ENCODE results near the gene CLEC20A.

Gene CLEC20A

GRCh38 chr1:178495158-178495557, 1.6 kb downstream of the CLEC20A start:
- Histone ChIP-seq H3K27me3 (replicated peaks; ENCODE audit: insufficient read depth, low read length) (no peaks in the 10 kb centered on the region), H3K27ac (ENCODE audit: low read length) (no peak overlapping the region), H3K9me2 (replicated peaks; ENCODE audit: insufficient read depth, low read length) (no peaks in the 10 kb centered on the region), H3K36me3 (replicated peaks; ENCODE audit: insufficient read depth, low read length) (no peaks in the 10 kb centered on the region), H3K9ac (ENCODE audit: low read length) (no peak overlapping the region), H3K4me1 (ENCODE audit: low read length) (no peaks in the 10 kb centered on the region), H3K4me3 (ENCODE audit: low read length) (no peak overlapping the region), H3K79me2 (ENCODE audit: low read length) (no peaks in the 10 kb centered on the region), H3K4me2 (ENCODE audit: low read depth, low read length) (no peak overlapping the region), H4K20me1 (ENCODE audit: insufficient read depth, low read length) (no peaks in the 10 kb centered on the region), H3F3A (ENCODE audit: insufficient read depth, low read length) (no peaks in the 10 kb centered on the region), H2AFZ (ENCODE audit: low read length) (no peak overlapping the region), H3K9me3 (replicated peaks; ENCODE audit: insufficient read depth, low read length) (no peaks in the 10 kb centered on the region)
- DNase-seq, result no peak
- TF ChIP-seq EZH2 (optimal IDR thresholded peaks at IDR 0.05; ENCODE audit: low read depth, low read length), result no peak
- no peak for TF ChIP-seq EZH2phosphoT487 (IDR thresholded peaks at IDR 0.05; ENCODE audit: low read length)
- TF ChIP-seq, protein P1, sequence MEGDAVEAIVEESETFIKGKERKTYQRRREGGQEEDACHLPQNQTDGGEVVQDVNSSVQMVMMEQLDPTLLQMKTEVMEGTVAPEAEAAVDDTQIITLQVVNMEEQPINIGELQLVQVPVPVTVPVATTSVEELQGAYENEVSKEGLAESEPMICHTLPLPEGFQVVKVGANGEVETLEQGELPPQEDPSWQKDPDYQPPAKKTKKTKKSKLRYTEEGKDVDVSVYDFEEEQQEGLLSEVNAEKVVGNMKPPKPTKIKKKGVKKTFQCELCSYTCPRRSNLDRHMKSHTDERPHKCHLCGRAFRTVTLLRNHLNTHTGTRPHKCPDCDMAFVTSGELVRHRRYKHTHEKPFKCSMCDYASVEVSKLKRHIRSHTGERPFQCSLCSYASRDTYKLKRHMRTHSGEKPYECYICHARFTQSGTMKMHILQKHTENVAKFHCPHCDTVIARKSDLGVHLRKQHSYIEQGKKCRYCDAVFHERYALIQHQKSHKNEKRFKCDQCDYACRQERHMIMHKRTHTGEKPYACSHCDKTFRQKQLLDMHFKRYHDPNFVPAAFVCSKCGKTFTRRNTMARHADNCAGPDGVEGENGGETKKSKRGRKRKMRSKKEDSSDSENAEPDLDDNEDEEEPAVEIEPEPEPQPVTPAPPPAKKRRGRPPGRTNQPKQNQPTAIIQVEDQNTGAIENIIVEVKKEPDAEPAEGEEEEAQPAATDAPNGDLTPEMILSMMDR (IDR thresholded peaks at IDR 0.05; ENCODE audit: low read length), result no peak

GRCh38 chr1:178494569-178494971, 2.2 kb downstream of the CLEC20A start:
- DNase-seq, result no peak
- H3K27ac ChIP-seq (ENCODE audit: low read length), result no peak overlapping the region
- no peak overlapping the region for H3K4me3 ChIP-seq (ENCODE audit: low read length)
- H3K9me3 ChIP-seq (replicated peaks; ENCODE audit: insufficient read depth, low read length), result no peaks in the 10 kb centered on the region
- no peaks in the 10 kb centered on the region for H3F3A ChIP-seq (ENCODE audit: insufficient read depth, low read length)
- no peak overlapping the region for H3K9ac ChIP-seq (ENCODE audit: low read length)
- TF ChIP-seq, protein P1 (IDR thresholded peaks at IDR 0.05; ENCODE audit: low read length), result no peak
- TF ChIP-seq EZH2phosphoT487 (IDR thresholded peaks at IDR 0.05; ENCODE audit: low read length) (no peak), EZH2 (optimal IDR thresholded peaks at IDR 0.05; ENCODE audit: low read depth, low read length) (no peak)
- H3K36me3 ChIP-seq (replicated peaks; ENCODE audit: insufficient read depth, low read length), result no peaks in the 10 kb centered on the region
- no peaks in the 10 kb centered on the region for H4K20me1 ChIP-seq (ENCODE audit: insufficient read depth, low read length)
- H3K27me3 ChIP-seq (replicated peaks; ENCODE audit: insufficient read depth, low read length), result no peaks in the 10 kb centered on the region
- no peak overlapping the region for H3K4me2 ChIP-seq (ENCODE audit: low read depth, low read length)
- H3K4me1 ChIP-seq (ENCODE audit: low read length), result no peaks in the 10 kb centered on the region
- no peaks in the 10 kb centered on the region for H3K9me2 ChIP-seq (replicated peaks; ENCODE audit: insufficient read depth, low read length)
- no peaks in the 10 kb centered on the region for H3K79me2 ChIP-seq (ENCODE audit: low read length)
- no peak overlapping the region for H2AFZ ChIP-seq (ENCODE audit: low read length)

GRCh38 chr1:178493301-178493741, 3.4 kb downstream of the CLEC20A start:
- DNase-seq, result no peak
- Histone ChIP-seq H3K9me2 (replicated peaks; ENCODE audit: insufficient read depth, low read length) (no peaks in the 10 kb centered on the region), H3K27me3 (replicated peaks; ENCODE audit: insufficient read depth, low read length) (no peaks in the 10 kb centered on the region)

More at GRCh38 chr1:178493301-178493741, 3.4 kb downstream of the CLEC20A start:
- Histone ChIP-seq H3K9ac (ENCODE audit: low read length) (no peak overlapping the region), H3F3A (ENCODE audit: insufficient read depth, low read length) (no peaks in the 10 kb centered on the region), H2AFZ (ENCODE audit: low read length) (no peak overlapping the region), H3K4me1 (ENCODE audit: low read length) (no peaks in the 10 kb centered on the region), H3K36me3 (replicated peaks; ENCODE audit: insufficient read depth, low read length) (no peaks in the 10 kb centered on the region), H3K9me3 (replicated peaks; ENCODE audit: insufficient read depth, low read length) (no peaks in the 10 kb centered on the region), H3K27ac (ENCODE audit: low read length) (no peak overlapping the region), H4K20me1 (ENCODE audit: insufficient read depth, low read length) (no peaks in the 10 kb centered on the region), H3K4me3 (ENCODE audit: low read length) (no peak overlapping the region), H3K79me2 (ENCODE audit: low read length) (no peaks in the 10 kb centered on the region), H3K4me2 (ENCODE audit: low read depth, low read length) (no peak overlapping the region)
- TF ChIP-seq, protein P1 (IDR thresholded peaks at IDR 0.05; ENCODE audit: low read length), result no peak
- TF ChIP-seq EZH2 (optimal IDR thresholded peaks at IDR 0.05; ENCODE audit: low read depth, low read length) (no peak), EZH2phosphoT487 (IDR thresholded peaks at IDR 0.05; ENCODE audit: low read length) (no peak)

Measured in MM.1S (cell line).